ENCODE measurements around the gene ALG12.

The ALG12 gene

DNA sequence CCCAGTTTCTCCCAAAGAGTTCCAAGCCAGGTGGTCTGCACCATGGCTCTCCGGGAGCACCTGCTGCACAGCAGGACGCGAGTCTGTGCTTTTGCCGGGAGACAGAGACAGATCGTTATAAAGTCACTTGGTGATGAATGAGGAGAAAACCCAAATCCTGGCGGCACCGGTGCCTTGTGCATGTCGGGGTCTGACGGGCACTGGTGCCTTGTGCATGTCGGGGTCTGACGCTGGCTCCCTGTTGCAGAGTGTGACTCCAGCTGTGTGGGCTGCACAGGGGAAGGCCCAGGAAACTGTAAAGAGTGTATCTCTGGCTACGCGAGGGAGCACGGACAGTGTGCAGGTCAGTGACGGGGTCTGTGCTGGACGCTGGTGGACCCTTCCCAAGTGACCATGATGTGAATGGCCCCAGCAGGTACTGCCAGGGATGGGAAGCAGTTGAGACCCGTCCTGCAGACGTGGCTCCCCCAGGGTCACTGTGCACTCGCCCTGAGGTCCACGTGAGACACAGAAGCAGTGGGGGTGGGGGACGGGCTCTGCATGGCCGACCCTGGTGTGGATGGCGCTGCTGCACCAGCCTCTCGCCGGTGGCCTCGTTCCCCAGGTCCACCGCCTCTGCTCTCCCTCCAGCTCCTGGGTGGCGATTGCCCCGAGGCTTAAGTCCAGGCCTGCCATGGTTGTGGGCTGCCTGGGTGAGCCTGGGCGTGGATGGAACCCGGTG, 6.0 kb upstream of the ALG12 start:
- no peak for DNase-seq
- Histone ChIP-seq H3K79me1 (ENCODE audit: low read length) (no peaks in the 10 kb centered on the region), H2BK5ac (ENCODE audit: low read length) (no peak overlapping the region), H2BK120ac (ENCODE audit: low read depth, low read length) (no peak overlapping the region), H3K4me1 (ENCODE audit: control insufficient read depth, low read depth, low read length) (no peaks in the 10 kb centered on the region), H2AK5ac (ENCODE audit: low read length) (no peak overlapping the region), H3K18ac (ENCODE audit: low read length) (no peak overlapping the region), H4K5ac (ENCODE audit: low read length) (no peak overlapping the region), H3K36me3 (ENCODE audit: control insufficient read depth, insufficient read depth, low read length) (peaks cover 7% of the 10 kb centered on the region), H3K56ac (ENCODE audit: low read length) (no peak overlapping the region), H3K27me3 (ENCODE audit: insufficient read depth, low read length, poor library complexity) (no peaks in the 10 kb centered on the region), H3K79me2 (ENCODE audit: control insufficient read depth, insufficient read depth, low read length) (no peaks in the 10 kb centered on the region), H3K4me3 (ENCODE audit: low read length) (no peak overlapping the region), H3K27ac (ENCODE audit: low read depth, low read length) (no peak overlapping the region), H2BK15ac (replicated peaks; ENCODE audit: low read depth) (no peak overlapping the region), H3K23ac (ENCODE audit: low read length) (no peak overlapping the region), H3K9ac (ENCODE audit: low read length) (no peak overlapping the region), H4K8ac (ENCODE audit: low read depth, low read length) (no peak overlapping the region), H3K4me2 (ENCODE audit: low read length) (no peak overlapping the region), H3K4ac (ENCODE audit: low read depth, low read length) (no peak overlapping the region)
- WGBS (ENCODE audit: extremely low coverage, insufficient coverage, low lambda C conversion rate), result no CpG with 5 or more reads among the region's 31 CpGs

GRCh38 chr22:49923445-49923844, 5.2 kb upstream of the ALG12 start:
- Histone ChIP-seq H2BK120ac (ENCODE audit: low read depth, low read length) (no peak overlapping the region), H3K4me2 (ENCODE audit: low read length) (no peak overlapping the region), H3K27ac (ENCODE audit: low read depth, low read length) (no peak overlapping the region), H3K18ac (ENCODE audit: low read length) (no peak overlapping the region), H4K5ac (ENCODE audit: low read length) (no peak overlapping the region), H3K23ac (ENCODE audit: low read length) (no peak overlapping the region), H2BK5ac (ENCODE audit: low read length) (no peak overlapping the region), H3K36me3 (ENCODE audit: control insufficient read depth, insufficient read depth, low read length) (peaks cover 7% of the 10 kb centered on the region), H3K9ac (ENCODE audit: low read length) (no peak overlapping the region), H3K4ac (ENCODE audit: low read depth, low read length) (no peak overlapping the region), H3K27me3 (ENCODE audit: insufficient read depth, low read length, poor library complexity) (no peaks in the 10 kb centered on the region), H2BK15ac (replicated peaks; ENCODE audit: low read depth) (no peak overlapping the region), H4K8ac (ENCODE audit: low read depth, low read length) (no peak overlapping the region), H2AK5ac (ENCODE audit: low read length) (no peak overlapping the region), H3K56ac (ENCODE audit: low read length) (no peak overlapping the region), H3K79me1 (ENCODE audit: low read length) (no peaks in the 10 kb centered on the region), H3K79me2 (ENCODE audit: control insufficient read depth, insufficient read depth, low read length) (no peaks in the 10 kb centered on the region), H3K4me3 (ENCODE audit: low read length) (no peak overlapping the region), H3K4me1 (ENCODE audit: control insufficient read depth, low read depth, low read length) (no peaks in the 10 kb centered on the region)
- WGBS (ENCODE audit: extremely low coverage, insufficient coverage, low lambda C conversion rate), result no CpG with 5 or more reads among the region's 16 CpGs
- DNase-seq, result no peak

GRCh38 chr22:49922926-49923325, 4.7 kb upstream of the ALG12 start:
- Histone ChIP-seq H3K27me3 (ENCODE audit: insufficient read depth, low read length, poor library complexity) (no peaks in the 10 kb centered on the region), H4K5ac (ENCODE audit: low read length) (no peak overlapping the region), H3K4me1 (ENCODE audit: control insufficient read depth, low read depth, low read length) (no peaks in the 10 kb centered on the region), H2BK5ac (ENCODE audit: low read length) (no peak overlapping the region), H3K23ac (ENCODE audit: low read length) (no peak overlapping the region), H3K27ac (ENCODE audit: low read depth, low read length) (no peak overlapping the region), H2AK5ac (ENCODE audit: low read length) (no peak overlapping the region), H3K9ac (ENCODE audit: low read length) (no peak overlapping the region), H4K8ac (ENCODE audit: low read depth, low read length) (no peak overlapping the region), H3K4ac (ENCODE audit: low read depth, low read length) (no peak overlapping the region), H2BK120ac (ENCODE audit: low read depth, low read length) (no peak overlapping the region), H3K56ac (ENCODE audit: low read length) (no peak overlapping the region), H3K79me1 (ENCODE audit: low read length) (no peaks in the 10 kb centered on the region), H3K79me2 (ENCODE audit: control insufficient read depth, insufficient read depth, low read length) (no peaks in the 10 kb centered on the region), H3K18ac (ENCODE audit: low read length) (no peak overlapping the region), H3K36me3 (ENCODE audit: control insufficient read depth, insufficient read depth, low read length) (peaks cover 7% of the 10 kb centered on the region), H2BK15ac (replicated peaks; ENCODE audit: low read depth) (no peak overlapping the region), H3K4me3 (ENCODE audit: low read length) (no peak overlapping the region), H3K4me2 (ENCODE audit: low read length) (no peak overlapping the region)
- no peak for DNase-seq
- no CpG with 5 or more reads among the region's 25 CpGs for WGBS (ENCODE audit: extremely low coverage, insufficient coverage, low lambda C conversion rate)

DNA sequence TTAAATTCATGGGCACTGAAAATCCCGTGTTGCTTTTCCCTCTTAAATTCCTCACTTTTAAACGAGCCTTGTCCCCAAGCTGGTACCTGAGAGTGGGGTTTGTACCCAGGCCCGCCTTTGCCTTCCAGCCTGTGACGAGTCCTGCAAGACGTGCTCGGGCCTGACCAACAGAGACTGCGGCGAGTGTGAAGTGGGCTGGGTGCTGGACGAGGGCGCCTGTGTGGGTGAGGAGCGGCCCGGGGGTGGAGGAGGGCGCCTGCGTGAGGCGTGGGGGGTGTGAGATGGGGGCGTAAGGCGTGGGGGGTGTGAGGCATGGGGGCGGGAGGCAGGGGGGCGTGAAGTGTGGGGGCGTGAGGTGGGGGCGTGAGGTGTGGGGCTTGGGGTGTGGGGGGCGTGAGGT, 4.2 kb upstream of the ALG12 start:
- H3K4me3 ChIP-seq (ENCODE audit: low read length), result no peak overlapping the region
- H3K27ac ChIP-seq (ENCODE audit: low read depth, low read length), result no peak overlapping the region
- H4K8ac ChIP-seq (ENCODE audit: low read depth, low read length), result no peak overlapping the region
- H3K79me1 ChIP-seq (ENCODE audit: low read length), result no peaks in the 10 kb centered on the region
- no peak overlapping the region for H2BK5ac ChIP-seq (ENCODE audit: low read length)
- H3K9ac ChIP-seq (ENCODE audit: low read length), result no peak overlapping the region
- no peak for DNase-seq
- peaks cover 7% of the 10 kb centered on the region for H3K36me3 ChIP-seq (ENCODE audit: control insufficient read depth, insufficient read depth, low read length)
- H3K18ac ChIP-seq (ENCODE audit: low read length), result no peak overlapping the region
- no peak overlapping the region for H3K23ac ChIP-seq (ENCODE audit: low read length)
- H3K27me3 ChIP-seq (ENCODE audit: insufficient read depth, low read length, poor library complexity), result no peaks in the 10 kb centered on the region
- H3K56ac ChIP-seq (ENCODE audit: low read length), result no peak overlapping the region
- H2AK5ac ChIP-seq (ENCODE audit: low read length), result no peak overlapping the region
- H2BK15ac ChIP-seq (replicated peaks; ENCODE audit: low read depth), result no peak overlapping the region
- H3K4ac ChIP-seq (ENCODE audit: low read depth, low read length), result no peak overlapping the region
- no peak overlapping the region for H4K5ac ChIP-seq (ENCODE audit: low read length)
- no peak overlapping the region for H3K4me2 ChIP-seq (ENCODE audit: low read length)
- no peaks in the 10 kb centered on the region for H3K79me2 ChIP-seq (ENCODE audit: control insufficient read depth, insufficient read depth, low read length)
- no peaks in the 10 kb centered on the region for H3K4me1 ChIP-seq (ENCODE audit: control insufficient read depth, low read depth, low read length)
- no peak overlapping the region for H2BK120ac ChIP-seq (ENCODE audit: low read depth, low read length)
- WGBS (ENCODE audit: extremely low coverage, insufficient coverage, low lambda C conversion rate), result no CpG with 5 or more reads among the region's 22 CpGs

DNA sequence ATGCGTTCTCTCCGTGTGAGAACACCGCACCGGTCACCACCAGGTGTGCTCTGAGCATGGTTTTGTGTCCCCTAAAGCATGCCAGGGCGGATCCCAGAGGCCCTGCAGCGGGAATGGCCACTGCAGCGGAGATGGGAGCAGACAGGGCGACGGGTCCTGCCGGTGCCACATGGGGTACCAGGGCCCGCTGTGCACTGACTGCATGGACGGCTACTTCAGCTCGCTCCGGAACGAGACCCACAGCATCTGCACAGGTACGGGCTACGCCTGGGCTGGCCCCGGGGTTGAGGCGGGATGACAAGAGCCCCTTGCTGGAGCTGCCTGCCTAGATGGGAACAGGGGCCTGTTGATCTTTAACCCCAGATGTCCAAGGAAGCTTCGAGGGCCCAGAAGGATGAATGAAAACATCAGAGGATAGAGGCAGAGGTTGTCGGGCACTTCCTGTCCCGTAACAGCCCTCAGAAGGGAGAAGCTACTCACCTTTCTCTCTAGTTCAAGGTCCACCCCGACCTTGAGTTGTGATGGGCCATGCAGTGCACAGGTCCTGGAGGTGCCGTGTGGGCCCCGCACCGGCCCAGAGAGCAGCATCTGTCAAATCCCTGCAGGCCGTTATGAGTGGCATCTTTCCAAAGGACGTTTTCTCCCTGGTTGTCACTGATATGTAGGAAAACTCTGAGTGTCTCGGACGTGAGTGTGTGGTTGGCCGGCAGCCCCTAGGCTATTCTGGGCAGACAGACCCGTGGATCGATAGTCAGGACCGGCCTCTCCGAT, 3.5 kb upstream of the ALG12 start:
- no peak overlapping the region for H3K56ac ChIP-seq (ENCODE audit: low read length)
- no peak overlapping the region for H3K9ac ChIP-seq (ENCODE audit: low read length)
- no peak overlapping the region for H3K23ac ChIP-seq (ENCODE audit: low read length)
- H3K27me3 ChIP-seq (ENCODE audit: insufficient read depth, low read length, poor library complexity), result no peaks in the 10 kb centered on the region
- no peak overlapping the region for H2BK5ac ChIP-seq (ENCODE audit: low read length)
- H4K5ac ChIP-seq (ENCODE audit: low read length), result no peak overlapping the region
- H2AK5ac ChIP-seq (ENCODE audit: low read length), result no peak overlapping the region
- H3K27ac ChIP-seq (ENCODE audit: low read depth, low read length), result no peak overlapping the region
- no peak overlapping the region for H2BK15ac ChIP-seq (replicated peaks; ENCODE audit: low read depth)
- no peak overlapping the region for H3K4me3 ChIP-seq (ENCODE audit: low read length)
- H3K4me1 ChIP-seq (ENCODE audit: control insufficient read depth, low read depth, low read length), result no peaks in the 10 kb centered on the region
- WGBS (ENCODE audit: extremely low coverage, insufficient coverage, low lambda C conversion rate), result no CpG with 5 or more reads among the region's 35 CpGs
- peaks cover 7% of the 10 kb centered on the region for H3K36me3 ChIP-seq (ENCODE audit: control insufficient read depth, insufficient read depth, low read length)
- H3K4ac ChIP-seq (ENCODE audit: low read depth, low read length), result no peak overlapping the region
- H2BK120ac ChIP-seq (ENCODE audit: low read depth, low read length), result no peak overlapping the region
- DNase-seq, result no peak
- no peak overlapping the region for H3K18ac ChIP-seq (ENCODE audit: low read length)
- no peaks in the 10 kb centered on the region for H3K79me2 ChIP-seq (ENCODE audit: control insufficient read depth, insufficient read depth, low read length)
- H4K8ac ChIP-seq (ENCODE audit: low read depth, low read length), result no peak overlapping the region
- peaks cover 4% of the 10 kb centered on the region for H3K79me1 ChIP-seq (ENCODE audit: low read length)
- H3K4me2 ChIP-seq (ENCODE audit: low read length), result no peak overlapping the region
